D341Med (cell line): Measurements from ENCODE around the gene POP4.

Experiments
- DNase-seq: peaks from one replicate; pipeline ENCODE4 v3.0.0; 2012; ENCODE audit warnings: low spot score

The POP4 gene

DNA sequence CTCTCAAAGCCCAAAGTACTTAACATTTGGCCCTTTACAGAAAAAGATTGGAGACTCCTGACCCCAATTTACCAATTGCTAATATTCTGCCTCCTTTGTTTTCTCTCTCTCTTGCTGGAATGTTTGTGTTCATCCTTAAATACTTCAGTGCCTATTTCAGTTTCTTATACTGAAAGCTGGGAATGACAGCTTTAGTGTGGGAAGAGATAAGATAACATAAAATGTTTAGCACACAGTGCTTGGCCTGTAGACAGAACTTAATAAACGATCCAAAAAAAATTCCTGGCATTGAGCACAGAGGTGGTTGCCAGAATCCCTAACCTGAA is 56.2 kb downstream of the POP4 start:
- no peak for DNase-seq

- DNase-seq, result no peak
Measured at GRCh38 chr19:29662604-29663404, 56.7 kb downstream of the POP4 start.

- DNase-seq, result no peak
Measured at GRCh38 chr19:29663861-29664752, 58.0 kb downstream of the POP4 start.

GRCh38 chr19:29664753-29665214 is 58.7 kb downstream of the POP4 start:
- DNase-seq, result no peak

- DNase-seq, result peak; percentile 97
Measured at GRCh38 chr19:29665215-29665825, 59.2 kb downstream of the POP4 start, which contains the start of gene PLEKHF1. TSS of gene PLEKHF1 (plus strand) at chr19:29665461. CDS start at chr19:29673840, 8,379 bp downstream.

- DNase-seq, result no peak
Measured at GRCh38 chr19:29665826-29666577, 59.9 kb downstream of the POP4 start.
